Mucosa of stomach (tissue), 1 donor: ENCODE measurements around the gene MYO9A.
"Not testable (repeated sequence)": the region's sequence is repeated elsewhere in the genome, so short reads cannot be mapped to it uniquely, and the experiment has no call there.

Experiments
- H3K27me3 ChIP-seq: one replicate; pipeline ENCODE4 v1.7.0; 2013; ENCODE audit warnings: mild to moderate bottlenecking, low read length; ENCODE audit not compliant: control insufficient read depth, insufficient read depth
- H3K36me3 ChIP-seq: one replicate; pipeline ENCODE4 v1.7.0; 2013; ENCODE audit warnings: low read length; ENCODE audit not compliant: control insufficient read depth, insufficient read depth
- H3K4me1 ChIP-seq: one replicate; pipeline ENCODE4 v1.7.0; 2013; ENCODE audit warnings: mild to moderate bottlenecking, low read length; ENCODE audit not compliant: control insufficient read depth, insufficient read depth
- H3K4me3 ChIP-seq: one replicate; pipeline ENCODE4 v1.7.0; 2013; ENCODE audit warnings: low read length
- H3K9ac ChIP-seq: one replicate; pipeline ENCODE4 v1.7.0; 2013; ENCODE audit warnings: mild to moderate bottlenecking, low read length, moderate library complexity
- H3K9me3 ChIP-seq: one replicate; pipeline ENCODE4 v1.7.0; 2013; ENCODE audit warnings: mild to moderate bottlenecking, low read length, moderate library complexity; ENCODE audit not compliant: control insufficient read depth
- donor health status: Pancreatic carcinoma.

The MYO9A gene

DNA sequence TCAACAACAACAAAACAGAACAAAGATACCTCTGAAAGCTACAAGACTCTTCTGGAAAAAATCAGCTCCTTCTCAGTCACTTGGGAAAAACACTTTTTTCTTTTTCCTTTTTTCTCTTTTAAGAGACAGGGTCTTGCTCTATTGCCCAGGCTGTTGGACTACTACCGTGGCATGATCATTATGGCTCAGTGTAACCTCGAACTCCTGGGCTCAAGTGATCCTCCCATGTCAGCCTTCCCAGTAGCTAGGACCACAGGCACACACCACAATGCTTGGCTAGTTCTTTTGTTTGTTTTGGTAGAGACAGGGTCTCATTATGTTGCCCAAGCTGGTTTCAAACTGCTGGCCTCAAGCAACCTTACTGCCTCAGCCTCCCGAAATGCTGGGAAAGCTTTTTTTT lies 12.8 kb downstream of the MYO9A start:
- H3K4me3 ChIP-seq = no peak overlapping the region

DNA sequence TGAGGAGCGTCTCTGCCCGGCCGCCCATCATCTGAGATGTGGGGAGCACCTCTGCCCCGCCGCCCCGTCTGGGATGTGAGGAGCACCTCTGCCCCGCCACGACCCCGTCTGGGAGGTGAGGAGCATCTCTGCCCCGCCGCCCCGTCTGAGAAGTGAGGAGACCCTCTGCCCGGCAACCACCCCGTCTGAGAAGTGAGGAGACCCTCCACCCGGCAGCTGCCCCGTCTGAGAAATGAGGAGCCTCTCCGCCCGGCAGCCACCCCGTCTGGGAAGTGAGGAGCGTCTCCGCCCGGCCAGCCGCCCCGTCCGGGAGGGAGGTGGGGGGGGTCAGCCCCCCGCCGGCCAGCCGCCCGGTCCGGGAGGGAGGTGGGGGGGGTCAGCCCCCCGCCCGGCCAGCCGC lies 17.4 kb downstream of the MYO9A start:
- not testable (repeated sequence) for H3K9ac ChIP-seq, H3K4me3 ChIP-seq, H3K9me3 ChIP-seq, H3K36me3 ChIP-seq, H3K4me1 ChIP-seq, H3K27me3 ChIP-seq

More for the DNA sequence above, 12.8 kb downstream of the MYO9A start:
- H3K4me1 ChIP-seq = peaks cover 3% of the 10 kb centered on the region
- H3K9ac ChIP-seq = no peak overlapping the region
- no peaks in the 10 kb centered on the region for H3K27me3 ChIP-seq
- no peaks in the 10 kb centered on the region for H3K36me3 ChIP-seq
- H3K9me3 ChIP-seq = no peaks in the 10 kb centered on the region

DNA sequence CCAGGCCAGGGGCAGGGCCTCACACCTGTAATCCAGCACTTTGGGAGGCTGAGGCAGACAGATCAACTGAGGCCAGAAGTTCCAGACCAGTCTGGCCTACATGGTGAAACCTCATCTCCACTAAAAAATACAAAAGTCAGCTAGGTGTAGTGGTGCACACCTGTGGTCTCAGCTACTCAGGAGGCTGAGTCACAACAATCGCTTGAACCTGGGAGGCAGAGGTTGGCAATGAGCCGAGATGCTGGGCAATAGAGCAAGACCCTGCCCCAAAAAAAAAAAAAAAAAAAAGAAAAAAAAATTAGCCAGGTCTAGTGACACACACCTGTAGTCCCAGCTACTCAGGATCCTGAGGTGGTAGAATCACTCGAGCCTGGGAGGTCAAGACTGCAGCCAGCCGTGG lies 18.8 kb downstream of the MYO9A start:
- H3K36me3 ChIP-seq = no peaks in the 10 kb centered on the region
- no peaks in the 10 kb centered on the region for H3K27me3 ChIP-seq
- H3K4me1 ChIP-seq = no peaks in the 10 kb centered on the region
- no peak overlapping the region for H3K4me3 ChIP-seq
- no peak overlapping the region for H3K9ac ChIP-seq
- H3K9me3 ChIP-seq = no peaks in the 10 kb centered on the region

DNA sequence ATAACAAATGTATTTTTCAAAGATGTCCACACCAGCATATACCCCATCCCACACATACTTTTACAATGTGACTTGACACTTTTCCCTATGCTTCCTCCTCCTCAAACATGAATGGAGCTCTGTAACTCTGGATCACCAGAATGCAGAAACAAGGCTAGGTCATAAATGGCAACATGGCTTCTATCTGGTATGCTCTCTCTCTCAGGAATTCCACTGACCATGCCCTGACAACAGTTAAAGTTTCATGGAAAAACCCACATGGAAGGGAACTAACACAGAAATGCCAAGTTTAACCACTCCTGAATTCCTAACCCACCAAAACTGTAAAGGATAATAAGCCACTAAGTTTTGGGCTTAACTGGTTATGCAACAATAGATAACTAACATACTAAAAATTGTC lies 19.9 kb downstream of the MYO9A start:
- H3K9ac ChIP-seq = no peak overlapping the region
- no peaks in the 10 kb centered on the region for H3K4me1 ChIP-seq
- no peak overlapping the region for H3K4me3 ChIP-seq
- no peaks in the 10 kb centered on the region for H3K36me3 ChIP-seq
- H3K9me3 ChIP-seq = no peaks in the 10 kb centered on the region
- H3K27me3 ChIP-seq = no peaks in the 10 kb centered on the region

DNA sequence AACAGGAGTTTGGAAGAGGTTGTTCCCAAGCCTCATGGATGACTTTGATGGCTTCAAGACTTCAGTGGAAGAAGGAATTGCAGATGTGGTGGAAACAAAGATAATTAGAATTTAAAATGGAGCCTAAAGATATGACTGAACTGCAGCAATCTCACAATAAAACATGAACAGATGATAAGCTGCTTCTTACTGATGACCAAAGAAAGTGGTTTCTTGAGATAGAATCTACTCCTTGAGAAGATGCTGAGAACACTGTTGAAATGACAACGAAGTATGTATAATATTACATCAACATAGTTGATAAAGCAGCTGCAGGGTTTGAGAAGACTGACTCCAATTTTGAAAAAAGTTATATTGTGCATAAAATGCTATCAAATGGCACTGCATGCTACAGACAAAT lies 21.2 kb downstream of the MYO9A start:
- Histone ChIP-seq H3K9ac (no peak overlapping the region), H3K4me3 (no peak overlapping the region), H3K4me1 (peaks cover 4% of the 10 kb centered on the region), H3K27me3 (no peaks in the 10 kb centered on the region), H3K9me3 (no peaks in the 10 kb centered on the region), H3K36me3 (no peaks in the 10 kb centered on the region)

DNA sequence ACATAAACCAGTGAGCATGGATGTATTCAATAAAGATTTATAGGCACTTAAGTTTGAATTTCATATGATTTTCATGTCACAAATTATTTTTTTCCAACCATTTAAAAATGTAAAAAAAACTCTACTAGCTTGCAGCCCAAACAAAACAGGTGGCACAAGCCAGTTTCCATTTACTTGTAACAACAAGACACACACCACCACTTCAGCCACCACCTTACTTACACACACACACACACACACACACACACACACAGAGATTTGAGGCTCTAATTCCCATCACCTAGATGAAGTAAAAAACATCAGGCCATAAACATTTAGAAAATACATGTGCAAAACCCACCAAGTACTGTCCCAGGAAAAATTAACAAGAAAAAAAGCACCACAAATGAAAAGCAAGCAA lies 25.3 kb downstream of the MYO9A start:
- Histone ChIP-seq H3K9me3 (no peaks in the 10 kb centered on the region), H3K9ac (no peak overlapping the region), H3K27me3 (no peaks in the 10 kb centered on the region), H3K4me3 (no peak overlapping the region), H3K4me1 (peaks cover 4% of the 10 kb centered on the region), H3K36me3 (no peaks in the 10 kb centered on the region)

DNA sequence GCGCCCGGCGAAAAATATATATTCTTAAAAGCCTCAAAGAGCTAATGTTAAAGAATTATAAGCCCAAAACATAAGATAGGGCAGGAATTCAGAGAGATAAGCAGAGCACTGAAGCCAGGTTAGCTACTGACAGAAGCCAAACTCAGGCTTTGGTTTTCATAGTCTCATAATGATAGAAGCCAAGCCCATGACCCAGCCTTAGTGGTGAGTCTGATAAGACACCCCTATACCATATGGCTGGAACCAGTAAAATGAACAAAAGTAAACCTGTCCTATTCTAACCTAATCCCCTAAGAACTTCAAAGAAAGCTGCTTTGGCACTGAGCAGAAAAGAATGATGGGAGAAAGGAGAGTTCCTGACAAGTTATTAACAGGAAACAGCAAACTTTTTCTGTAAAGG lies 25.9 kb downstream of the MYO9A start:
- no peaks in the 10 kb centered on the region for H3K9me3 ChIP-seq

DNA sequence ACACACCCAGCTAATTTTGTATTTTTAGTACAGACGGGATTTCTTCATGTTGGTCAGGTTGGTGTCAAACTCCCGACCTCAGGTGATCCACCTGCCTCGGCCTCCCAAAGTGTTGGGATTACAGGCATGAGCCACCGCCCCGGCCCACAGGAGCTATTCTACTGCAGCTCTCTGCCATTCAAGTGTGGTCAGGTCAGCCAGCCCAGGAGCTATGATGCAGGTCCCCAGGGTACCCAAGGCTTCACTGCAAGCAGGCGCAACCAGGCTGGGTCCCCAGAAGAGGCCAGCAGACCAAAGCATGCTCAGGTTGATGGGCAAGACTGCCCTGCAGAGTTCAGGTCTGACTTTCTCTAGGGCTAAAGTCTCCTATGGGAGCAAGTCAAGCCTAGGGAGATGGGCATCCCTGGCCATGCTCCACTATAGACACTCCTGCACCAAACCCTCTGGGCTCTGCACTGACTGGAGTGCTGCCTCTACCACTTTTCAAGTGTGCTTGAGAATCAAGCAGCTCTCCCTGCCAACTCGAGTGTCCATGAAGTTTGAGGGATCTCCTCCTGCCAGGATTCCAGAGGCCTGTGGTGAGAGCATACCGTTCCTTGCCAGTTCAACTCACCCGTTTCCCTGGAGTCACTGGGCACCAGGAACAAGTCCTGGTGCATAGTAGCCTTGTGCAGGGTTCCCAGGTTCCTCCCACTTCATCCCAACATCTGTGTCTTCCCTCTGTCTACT lies 30.9 kb downstream of the MYO9A start:
- H3K36me3 ChIP-seq = no peaks in the 10 kb centered on the region
- H3K9ac ChIP-seq = no peak overlapping the region
- H3K27me3 ChIP-seq = no peaks in the 10 kb centered on the region
- H3K4me1 ChIP-seq = peaks cover 2% of the 10 kb centered on the region
- no peaks in the 10 kb centered on the region for H3K9me3 ChIP-seq
- H3K4me3 ChIP-seq = no peak overlapping the region

More for the DNA sequence above, 25.9 kb downstream of the MYO9A start:
- peaks cover 4% of the 10 kb centered on the region for H3K4me1 ChIP-seq
- H3K36me3 ChIP-seq = no peaks in the 10 kb centered on the region
- H3K27me3 ChIP-seq = no peaks in the 10 kb centered on the region
- no peak overlapping the region for H3K9ac ChIP-seq
- H3K4me3 ChIP-seq = no peak overlapping the region

DNA sequence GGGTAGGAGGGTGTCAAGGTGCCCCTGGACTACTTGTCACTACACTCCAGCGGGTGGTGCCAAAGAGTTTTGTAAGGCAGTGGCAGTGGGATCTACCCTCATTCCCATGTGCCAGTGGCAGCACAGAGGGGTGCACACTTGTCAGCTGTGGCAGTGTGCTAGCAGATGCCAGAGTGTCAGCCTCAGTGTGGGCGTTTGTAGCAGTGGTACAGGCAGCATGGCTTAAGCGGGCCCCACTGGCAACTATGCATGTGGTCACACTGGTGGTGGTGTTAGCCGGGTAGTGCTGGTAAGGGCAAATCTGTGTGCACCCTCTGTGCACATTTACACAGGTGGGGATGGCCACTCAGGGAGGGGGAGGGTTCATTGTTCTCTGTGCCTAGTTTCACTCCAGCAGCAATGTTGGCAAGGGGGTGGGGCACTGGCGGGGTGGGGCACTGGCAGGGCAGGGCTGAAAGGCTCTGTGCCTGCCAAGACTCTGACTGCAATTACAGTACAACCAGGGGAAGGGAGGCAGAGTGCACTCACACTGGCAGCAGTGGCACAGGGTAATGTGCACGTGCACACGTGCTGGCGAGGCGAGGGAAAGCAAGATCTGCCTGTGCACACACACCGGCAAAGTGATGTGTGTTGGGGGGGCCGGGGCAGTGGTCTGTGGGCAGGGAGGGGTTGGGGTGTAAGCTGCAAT lies 31.8 kb downstream of the MYO9A start:
- no peaks in the 10 kb centered on the region for H3K9me3 ChIP-seq

DNA sequence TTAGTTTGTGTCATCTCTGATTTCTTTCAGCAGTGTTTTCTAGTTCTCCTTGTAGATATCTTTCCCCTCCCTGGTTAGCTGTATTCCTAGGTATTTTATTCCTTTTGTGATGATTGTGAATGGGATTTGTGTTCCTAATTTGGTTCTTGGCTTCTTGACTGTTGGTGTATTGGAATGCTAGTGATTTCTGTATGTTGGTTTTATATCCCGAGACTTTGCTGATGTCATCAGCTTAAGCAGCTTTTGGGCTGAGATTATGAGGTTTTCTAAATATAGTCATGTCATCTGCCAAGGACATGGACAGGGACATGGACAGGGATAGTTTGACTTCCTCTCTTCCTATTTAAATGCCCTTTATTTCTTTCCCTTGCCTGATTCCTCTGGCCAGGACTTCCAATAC lies 35.8 kb downstream of the MYO9A start:
- Histone ChIP-seq H3K27me3 (no peaks in the 10 kb centered on the region), H3K9ac (no peak overlapping the region), H3K36me3 (no peaks in the 10 kb centered on the region), H3K9me3 (no peaks in the 10 kb centered on the region), H3K4me1 (no peaks in the 10 kb centered on the region), H3K4me3 (no peak overlapping the region)

More for the DNA sequence above, 31.8 kb downstream of the MYO9A start:
- Histone ChIP-seq H3K4me1 (no peaks in the 10 kb centered on the region), H3K4me3 (no peak overlapping the region), H3K27me3 (no peaks in the 10 kb centered on the region), H3K9ac (no peak overlapping the region), H3K36me3 (no peaks in the 10 kb centered on the region)

DNA sequence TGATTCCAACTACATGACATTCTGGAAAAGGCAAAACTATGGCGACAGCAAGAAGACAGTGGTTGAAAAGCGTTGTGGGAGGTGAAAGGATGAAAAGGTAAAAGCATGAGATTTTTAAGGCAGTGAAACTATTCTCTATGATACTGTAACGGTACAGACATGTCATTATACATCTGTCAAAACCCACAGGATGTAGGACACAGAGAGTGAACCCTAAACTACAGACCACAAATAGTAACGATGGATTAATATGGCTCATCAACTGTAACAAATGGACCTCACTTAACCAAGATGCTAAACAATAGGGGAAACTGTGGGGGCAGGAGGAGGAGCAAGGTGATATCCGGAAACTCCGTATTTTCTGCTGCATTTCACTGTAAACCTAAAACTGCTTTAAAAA lies 39.1 kb downstream of the MYO9A start:
- no peak overlapping the region for H3K4me3 ChIP-seq
- no peaks in the 10 kb centered on the region for H3K9me3 ChIP-seq
- no peaks in the 10 kb centered on the region for H3K4me1 ChIP-seq
- H3K36me3 ChIP-seq = no peaks in the 10 kb centered on the region
- H3K9ac ChIP-seq = no peak overlapping the region
- no peaks in the 10 kb centered on the region for H3K27me3 ChIP-seq

DNA sequence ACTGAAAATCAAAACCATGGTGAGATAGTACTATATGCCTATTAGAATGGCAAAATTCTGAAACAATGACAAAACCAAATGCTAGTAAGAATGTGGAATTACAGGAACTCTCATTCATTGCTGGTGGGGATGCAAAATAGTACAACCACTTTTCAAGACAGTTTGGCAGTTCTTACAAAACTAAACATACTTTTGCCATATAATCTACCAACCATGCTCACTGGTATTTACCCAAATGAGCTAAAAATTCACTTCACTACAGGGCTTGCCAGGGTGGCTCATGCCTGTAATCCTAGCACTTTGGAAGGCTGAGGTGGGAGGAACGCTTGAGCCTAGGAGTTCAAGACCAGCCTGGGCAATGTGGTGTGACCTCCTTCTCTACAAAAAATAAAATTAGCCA lies 40.0 kb downstream of the MYO9A start:
- Histone ChIP-seq H3K36me3 (no peaks in the 10 kb centered on the region), H3K9ac (no peak overlapping the region), H3K4me3 (no peak overlapping the region), H3K9me3 (no peaks in the 10 kb centered on the region), H3K27me3 (no peaks in the 10 kb centered on the region), H3K4me1 (no peaks in the 10 kb centered on the region)
